DOHH2 (cell line): Measurements from ENCODE around the gene CRADD.

Source experiments
- H3F3A ChIP-seq: fragments of 200-600 bp; sonication (generic), shearing (Covaris generic); 2 replicates; pipeline ENCODE4 v1.6.0; 2016; ENCODE audit warnings: antibody characterized with exemption, mild to moderate bottlenecking; ENCODE audit not compliant: control insufficient read depth, insufficient read depth
- H3K27ac ChIP-seq: fragments of 200-600 bp; sonication (generic); 2 replicates; pipeline ENCODE4 v1.5.1; 2014; ENCODE audit warnings: low read depth, mild to moderate bottlenecking, low read length, moderate library complexity
- H3K27me3 ChIP-seq: fragments of 200-600 bp; sonication (generic); 2 replicates; pipeline ENCODE4 v1.6.1; 2014; ENCODE audit warnings: mild to moderate bottlenecking, low read length, mixed read lengths; ENCODE audit not compliant: control insufficient read depth
- H3K36me3 ChIP-seq: fragments of 200-600 bp; sonication (generic); 2 replicates; pipeline ENCODE4 v1.6.1; 2014; ENCODE audit warnings: mild to moderate bottlenecking, low read length, moderate library complexity, mixed read lengths; ENCODE audit not compliant: control insufficient read depth
- H3K4me1 ChIP-seq: fragments of 200-600 bp; sonication (generic); 2 replicates; pipeline ENCODE4 v1.6.1; 2014; ENCODE audit warnings: mild to moderate bottlenecking, low read length, mixed read lengths; ENCODE audit not compliant: control insufficient read depth
- H3K4me2 ChIP-seq: fragments of 200-600 bp; sonication (generic); 2 replicates; pipeline ENCODE4 v1.6.0; 2014; ENCODE audit warnings: mild to moderate bottlenecking, low read length, moderate library complexity
- H3K4me3 ChIP-seq: fragments of 200-600 bp; sonication (generic); 2 replicates; pipeline ENCODE4 v1.5.1; 2014; ENCODE audit warnings: mild to moderate bottlenecking, low read length, mixed read lengths
- H3K79me2 ChIP-seq: fragments of 200-600 bp; sonication (generic); 2 replicates; pipeline ENCODE4 v1.6.1; 2014; ENCODE audit warnings: mild to moderate bottlenecking, low read length, mixed read lengths; ENCODE audit not compliant: control insufficient read depth
- H3K9me2 ChIP-seq: fragments of 200-600 bp; sonication (generic); replicated peaks from 2 replicates; pipeline ENCODE4 v1.6.1; 2014; ENCODE audit warnings: mild to moderate bottlenecking, low read length, mixed read lengths; ENCODE audit not compliant: control insufficient read depth
- H3K9me3 ChIP-seq: fragments of 200-600 bp; sonication (generic); 2 replicates; pipeline ENCODE4 v1.6.1; 2014; ENCODE audit warnings: antibody characterized with exemption, low read length, mixed read lengths; ENCODE audit not compliant: control insufficient read depth, insufficient read depth
- H4K20me1 ChIP-seq: fragments of 200-600 bp; sonication (generic); 2 replicates; pipeline ENCODE4 v1.6.0; 2014; ENCODE audit warnings: low read depth, mild to moderate bottlenecking, antibody characterized with exemption, low read length, moderate library complexity; ENCODE audit not compliant: control insufficient read depth, insufficient read depth
- EZH2phosphoT487 ChIP-seq: fragments of 200-600 bp; sonication (generic); IDR thresholded peaks from 2 replicates; pipeline ENCODE4 v1.6.1; 2017; ENCODE audit warnings: borderline replicate concordance, mild to moderate bottlenecking, antibody characterized with exemption, low read length, moderate library complexity, mixed read lengths
- TF ChIP-seq, protein P1 (sequence below): fragments of 200-600 bp; sonication (generic); IDR thresholded peaks from one replicate; pipeline ENCODE4 v1.5.1; 2014; ENCODE audit warnings: antibody characterized with exemption, mild to moderate bottlenecking, low read depth, low read length; ENCODE audit not compliant: poor library complexity, severe bottlenecking

The CRADD gene

DNA sequence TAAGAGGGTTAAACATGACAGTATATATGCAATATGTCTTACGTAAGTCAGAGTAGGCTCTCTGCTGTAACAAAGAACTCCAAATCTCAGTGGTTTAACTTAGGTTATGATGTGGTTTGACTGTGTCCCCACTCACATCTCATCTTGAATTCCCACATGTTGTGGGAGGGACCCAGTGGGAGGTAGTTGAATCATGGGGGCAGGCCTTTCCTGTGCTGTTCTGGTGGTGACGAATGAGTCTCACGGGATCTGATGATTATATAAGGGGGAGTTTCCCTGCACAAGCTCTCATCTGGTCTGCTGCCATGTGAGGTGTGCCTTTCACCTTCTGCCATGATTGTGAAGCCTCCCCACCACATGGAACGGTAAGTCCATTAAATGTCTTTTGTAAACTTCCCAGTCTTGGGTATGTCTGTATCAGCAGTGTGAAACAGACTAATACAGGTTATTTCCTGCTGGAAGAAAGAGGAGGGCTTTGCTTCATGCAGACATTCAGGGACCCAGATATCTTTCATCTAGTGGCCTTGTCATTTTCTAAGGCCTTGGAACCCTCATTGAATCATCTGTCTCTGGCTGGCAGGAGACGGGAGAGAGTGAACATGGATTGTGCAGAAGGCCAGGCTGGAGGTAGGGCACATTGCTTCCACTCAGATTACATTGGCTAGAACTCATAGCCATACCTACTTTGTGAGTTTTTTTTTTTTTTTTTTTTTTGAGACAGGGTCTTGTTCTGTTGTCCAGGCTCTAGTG, 96.1 kb downstream of the CRADD start:
- no peaks in the 10 kb centered on the region for H3K79me2 ChIP-seq
- no peaks in the 10 kb centered on the region for H4K20me1 ChIP-seq
- no peaks in the 10 kb centered on the region for H3K36me3 ChIP-seq
- H3K27ac ChIP-seq = no peak overlapping the region
- no peaks in the 10 kb centered on the region for H3K27me3 ChIP-seq
- H3K9me2 ChIP-seq = no peaks in the 10 kb centered on the region
- H3K4me3 ChIP-seq = no peak overlapping the region
- no peaks in the 10 kb centered on the region for H3K9me3 ChIP-seq
- TF ChIP-seq EZH2phosphoT487 = no peak
- TF ChIP-seq, protein P1, sequence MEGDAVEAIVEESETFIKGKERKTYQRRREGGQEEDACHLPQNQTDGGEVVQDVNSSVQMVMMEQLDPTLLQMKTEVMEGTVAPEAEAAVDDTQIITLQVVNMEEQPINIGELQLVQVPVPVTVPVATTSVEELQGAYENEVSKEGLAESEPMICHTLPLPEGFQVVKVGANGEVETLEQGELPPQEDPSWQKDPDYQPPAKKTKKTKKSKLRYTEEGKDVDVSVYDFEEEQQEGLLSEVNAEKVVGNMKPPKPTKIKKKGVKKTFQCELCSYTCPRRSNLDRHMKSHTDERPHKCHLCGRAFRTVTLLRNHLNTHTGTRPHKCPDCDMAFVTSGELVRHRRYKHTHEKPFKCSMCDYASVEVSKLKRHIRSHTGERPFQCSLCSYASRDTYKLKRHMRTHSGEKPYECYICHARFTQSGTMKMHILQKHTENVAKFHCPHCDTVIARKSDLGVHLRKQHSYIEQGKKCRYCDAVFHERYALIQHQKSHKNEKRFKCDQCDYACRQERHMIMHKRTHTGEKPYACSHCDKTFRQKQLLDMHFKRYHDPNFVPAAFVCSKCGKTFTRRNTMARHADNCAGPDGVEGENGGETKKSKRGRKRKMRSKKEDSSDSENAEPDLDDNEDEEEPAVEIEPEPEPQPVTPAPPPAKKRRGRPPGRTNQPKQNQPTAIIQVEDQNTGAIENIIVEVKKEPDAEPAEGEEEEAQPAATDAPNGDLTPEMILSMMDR = no peak
- H3K4me2 ChIP-seq = no peak overlapping the region
- H3F3A ChIP-seq = no peaks in the 10 kb centered on the region
- H3K4me1 ChIP-seq = no peaks in the 10 kb centered on the region

DNA sequence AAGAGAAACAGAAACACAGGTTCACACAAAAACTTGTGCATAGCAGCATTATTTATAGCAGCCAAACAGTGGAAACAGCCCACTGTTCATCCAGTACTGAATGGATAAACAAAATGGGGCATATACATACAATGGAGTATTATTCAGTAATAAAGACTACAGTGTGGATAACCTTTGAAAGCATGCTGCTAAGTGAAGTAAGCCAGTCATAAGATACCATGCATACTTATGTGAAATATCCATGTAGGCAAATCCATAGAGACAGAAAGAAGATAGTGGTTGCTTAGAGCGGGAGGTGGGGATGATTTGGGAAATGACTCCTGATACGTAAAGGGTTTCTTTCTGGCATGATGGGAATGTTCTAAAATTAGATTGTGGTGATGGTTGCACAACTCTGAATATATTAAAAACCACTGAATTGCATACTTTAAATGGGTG, 99.4 kb downstream of the CRADD start:
- H3K4me1 ChIP-seq = no peaks in the 10 kb centered on the region

DNA sequence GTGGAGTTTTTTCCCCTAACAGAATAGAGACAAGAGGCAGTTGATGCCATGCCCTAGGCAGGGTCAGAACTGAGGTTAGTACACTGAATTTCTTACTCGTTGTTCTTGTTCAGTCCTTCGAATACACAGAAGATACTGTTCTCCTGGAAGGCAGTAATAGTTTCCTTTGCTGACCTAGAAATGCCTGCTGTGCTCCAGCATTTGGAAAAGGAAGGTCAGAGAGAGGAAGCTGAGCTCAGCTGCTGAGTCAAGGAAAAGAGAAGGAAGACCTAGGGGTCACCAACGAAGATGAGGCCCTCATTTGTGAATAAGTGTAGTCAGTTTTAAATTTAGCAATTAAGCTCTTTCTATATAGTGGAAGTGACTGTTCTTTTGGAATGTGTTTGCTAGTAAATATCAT, 100.1 kb downstream of the CRADD start:
- H3K4me1 ChIP-seq = no peaks in the 10 kb centered on the region
- no peaks in the 10 kb centered on the region for H3K9me2 ChIP-seq
- no peak overlapping the region for H3K4me2 ChIP-seq
- TF ChIP-seq, protein P1 = no peak
- no peak for TF ChIP-seq EZH2phosphoT487
- no peaks in the 10 kb centered on the region for H3F3A ChIP-seq
- H3K27ac ChIP-seq = no peak overlapping the region
- no peaks in the 10 kb centered on the region for H3K36me3 ChIP-seq
- no peaks in the 10 kb centered on the region for H3K79me2 ChIP-seq
- no peaks in the 10 kb centered on the region for H3K27me3 ChIP-seq
- H4K20me1 ChIP-seq = no peaks in the 10 kb centered on the region
- H3K4me3 ChIP-seq = no peak overlapping the region
- no peaks in the 10 kb centered on the region for H3K9me3 ChIP-seq

More for the DNA sequence above, 99.4 kb downstream of the CRADD start:
- H3K4me2 ChIP-seq = no peak overlapping the region
- H3K9me3 ChIP-seq = no peaks in the 10 kb centered on the region
- no peaks in the 10 kb centered on the region for H3F3A ChIP-seq
- H3K27me3 ChIP-seq = no peaks in the 10 kb centered on the region
- H3K4me3 ChIP-seq = no peak overlapping the region
- TF ChIP-seq, protein P1 = no peak
- no peak for TF ChIP-seq EZH2phosphoT487
- no peak overlapping the region for H3K27ac ChIP-seq
- no peaks in the 10 kb centered on the region for H3K36me3 ChIP-seq
- H3K9me2 ChIP-seq = no peaks in the 10 kb centered on the region
- no peaks in the 10 kb centered on the region for H4K20me1 ChIP-seq
- no peaks in the 10 kb centered on the region for H3K79me2 ChIP-seq
